HCT116 (cell line): ENCODE data around the gene SETDB1. TPM values are rescaled to one million over a fixed set of nuclear protein-coding genes. Genes with fewer than 3 reads are reported as not detected.

ENCODE experiments used
- ATAC-seq: fragments of 200-7000 bp; cut with Tn5 transposase; 2 replicates; pipeline ENCODE4 v1.9.1; 2020; ENCODE audit warnings: mild to moderate bottlenecking, moderate library complexity
- BruUV-seq: library from RNA; stranded (reverse); fragments of 400-500 nt; replicated peaks from 2 replicates; lab custom pipeline; 2021; lab: Mats Ljungman, UMichigan
- CTCF ChIA-PET: fragments of 300-600 bp; sonication (Branson Sonifier 250); formaldehyde crosslinking; loops from one replicate; lab custom pipeline; 2021; ENCODE audit warnings: antibody characterized with exemption; lab: Charles Lee
- POLR2A ChIA-PET: fragments of 300-600, 350-600 bp; sonication (Branson Sonifier 250); formaldehyde crosslinking; loops from one replicate; lab custom pipeline; 2021; ENCODE audit warnings: antibody characterized with exemption; lab: Charles Lee
- RAD21 ChIA-PET, 2 experiments: fragments of 300-600 bp; sonication (Branson Sonifier 250); formaldehyde crosslinking; loops; one replicate each; lab custom pipeline; 2023; ENCODE audit warnings: low total read pairs in 2 of 2; ENCODE audit not compliant: uncharacterized antibody in 2 of 2, unreplicated experiment in 2 of 2, low non-redundant PET in 1 of 2; lab: Charles Lee
- DNase-seq: peaks from one replicate; pipeline ENCODE4 v3.0.0-alpha.2; 2010; ENCODE audit warnings: low read depth, low spot score
- H2AFZ ChIP-seq: fragments of 200-600 bp; shearing (Covaris generic), sonication (generic); 2 replicates; pipeline ENCODE4 v1.6.1; 2017; ENCODE audit warnings: low read depth, mixed run types, mixed read lengths, antibody characterized with exemption, low read length; ENCODE audit not compliant: poor library complexity, severe bottlenecking
- H3K27ac ChIP-seq: 2 replicates; pipeline ENCODE4 v1.5.1; 2012; ENCODE audit warnings: low read depth, low read length
- H3K27me3 ChIP-seq: fragments of 200-600 bp; sonication (generic); 2 replicates; pipeline ENCODE4 v1.6.1; 2016; ENCODE audit warnings: mixed run types, low read length, mixed read lengths; ENCODE audit not compliant: insufficient read depth
- H3K36me3 ChIP-seq, 2 experiments: fragments of 200-500 bp in 1 of 2; fragments of 200-600 bp in 1 of 2; sonication (Bioruptor generic) in 1 of 2; sonication (generic) in 1 of 2; 2 replicates each; pipeline versions ENCODE4 v1.5.1 to v1.6.1; 2014 to 2016; ENCODE audit warnings: low read length in 2 of 2, inconsistent platforms in 1 of 2, mixed read lengths in 1 of 2, mixed run types in 1 of 2; ENCODE audit not compliant: insufficient read depth in 2 of 2, control insufficient read depth in 1 of 2
- H3K4me1 ChIP-seq, 2 experiments: fragments of 200-600 bp in 1 of 2; sonication (generic) in 1 of 2; 2 replicates each; pipeline versions ENCODE4 v1.5.1 to v1.6.1; 2012 to 2017; ENCODE audit warnings: low read length in 2 of 2, inconsistent platforms in 1 of 2, mild to moderate bottlenecking in 1 of 2, mixed read lengths in 1 of 2, mixed run types in 1 of 2, moderate library complexity in 1 of 2; ENCODE audit not compliant: insufficient read depth in 2 of 2, control insufficient read depth in 1 of 2
- H3K4me2 ChIP-seq: fragments of 200-600 bp; sonication (generic); 2 replicates; pipeline ENCODE4 v1.6.1; 2017; ENCODE audit warnings: mixed run types, low read length, mixed read lengths
- H3K4me3 ChIP-seq, 2 experiments: fragments of 200-600 bp in 1 of 2; sonication (generic) in 1 of 2; replicated peaks in 1 of 2; 2 replicates each; pipeline ENCODE4 v1.5.1; 2011 to 2016; ENCODE audit warnings: low read length in 2 of 2, control low read depth in 1 of 2, low read depth in 1 of 2, mild to moderate bottlenecking in 1 of 2, mixed read lengths in 1 of 2, mixed run types in 1 of 2
- H3K79me2 ChIP-seq: fragments of 200-600 bp; sonication (generic); 2 replicates; pipeline ENCODE4 v1.6.1; 2017; ENCODE audit warnings: mild to moderate bottlenecking, mixed run types, low read length, moderate library complexity, mixed read lengths; ENCODE audit not compliant: insufficient read depth
- H3K9ac ChIP-seq: fragments of 200-600 bp; sonication (generic); 2 replicates; pipeline ENCODE4 v1.6.1; 2016; ENCODE audit warnings: low read length, mixed read lengths
- H3K9me2 ChIP-seq: fragments of 200-600 bp; sonication (generic), shearing (Covaris generic); 2 replicates; pipeline ENCODE4 v1.6.1; 2017; ENCODE audit warnings: mixed run types, mild to moderate bottlenecking, moderate library complexity; ENCODE audit not compliant: insufficient read depth
- H3K9me3 ChIP-seq, 2 experiments: fragments of 200-500 bp in 1 of 2; fragments of 200-600 bp in 1 of 2; sonication (Bioruptor generic) in 1 of 2; sonication (generic) in 1 of 2; 2 replicates each; pipeline ENCODE4 v1.6.1; 2014 to 2017; ENCODE audit warnings: low read length in 2 of 2, mixed read lengths in 2 of 2, inconsistent platforms in 1 of 2, low read depth in 1 of 2, mild to moderate bottlenecking in 1 of 2, mixed run types in 1 of 2, moderate library complexity in 1 of 2; ENCODE audit not compliant: control insufficient read depth in 1 of 2, insufficient read depth in 1 of 2
- H4K20me1 ChIP-seq: fragments of 200-600 bp; sonication (generic), shearing (Covaris generic); 2 replicates; pipeline ENCODE4 v1.6.1; 2017; ENCODE audit warnings: mixed run types, mild to moderate bottlenecking, moderate library complexity; ENCODE audit not compliant: insufficient read depth
- CEBPB ChIP-seq: IDR thresholded peaks from 2 replicates; pipeline ENCODE4 v1.6.1; 2012; ENCODE audit warnings: low read depth
- EGR1 ChIP-seq: IDR thresholded peaks from 2 replicates; pipeline ENCODE4 v1.6.1; 2012; ENCODE audit warnings: low read depth
- EZH2 ChIP-seq: fragments of 200-600 bp; sonication (generic); IDR thresholded peaks from 2 replicates; pipeline ENCODE4 v1.6.1; 2017; ENCODE audit warnings: antibody characterized with exemption, mixed run types
- EZH2phosphoT487 ChIP-seq: fragments of 200-600 bp; IDR thresholded peaks from 2 replicates; pipeline ENCODE4 v1.6.1; 2018; ENCODE audit warnings: antibody characterized with exemption, borderline replicate concordance
- MAX ChIP-seq: IDR thresholded peaks from 2 replicates; pipeline ENCODE4 v1.6.1; 2012
- POLR2A ChIP-seq: IDR thresholded peaks from 2 replicates; pipeline ENCODE4 v1.7.0; 2011; ENCODE audit warnings: borderline replicate concordance; ENCODE audit not compliant: insufficient read depth, insufficient read length; ENCODE audit errors: extremely low read depth
- POLR2AphosphoS5 ChIP-seq: IDR thresholded peaks from 2 replicates; pipeline ENCODE4 v1.6.1; 2011; ENCODE audit warnings: mild to moderate bottlenecking, low read depth, low read length, moderate library complexity
- REST ChIP-seq: IDR thresholded peaks from 2 replicates; pipeline ENCODE4 v1.6.1; 2012; ENCODE audit warnings: low read depth
- SIN3A ChIP-seq: IDR thresholded peaks from 2 replicates; pipeline ENCODE4 v1.6.1; 2012; ENCODE audit warnings: low read depth
- TCF7L2 ChIP-seq: IDR thresholded peaks from 2 replicates; pipeline ENCODE4 v1.7.0; 2011; ENCODE audit warnings: borderline replicate concordance, inconsistent platforms; ENCODE audit not compliant: insufficient read depth, insufficient read length; ENCODE audit errors: extremely low read depth
- YY1 ChIP-seq: IDR thresholded peaks from 2 replicates; pipeline ENCODE4 v1.6.1; 2011; ENCODE audit warnings: low read length, low read depth, moderate library complexity, mild to moderate bottlenecking; ENCODE audit not compliant: insufficient replicate concordance; ENCODE audit errors: extremely low read depth
- ZBTB33 ChIP-seq: IDR thresholded peaks from 2 replicates; pipeline ENCODE4 v1.6.1; 2011; ENCODE audit warnings: mild to moderate bottlenecking, low read length, moderate library complexity; ENCODE audit not compliant: insufficient replicate concordance; ENCODE audit errors: extremely low read depth
- ZFX ChIP-seq: fragments of 450-650 bp; IDR thresholded peaks from 2 replicates; pipeline ENCODE4 v1.6.1; 2017
- ZNF274 ChIP-seq: fragments of 200-500 bp; sonication (Bioruptor generic); IDR thresholded peaks from 2 replicates; pipeline ENCODE4 v1.6.1; 2014; ENCODE audit warnings: mild to moderate bottlenecking, low read depth, low read length, inconsistent platforms
- intact Hi-C: fragments of 100-400 bp; cut with micrococcal nuclease; formaldehyde crosslinking; loops from 2 replicates; pipeline ENCODE4 v1.10.0; 2022
- total RNA-seq: library from RNA; stranded (reverse); gene quantifications from one replicate; pipeline ENCODE4 v1.2.1, GENCODE V29; 2021; ENCODE audit not compliant: unreplicated experiment

SETDB1 gene
- total RNA-seq, 1 experiment from 2014 or later: 54.3 TPM

DNA sequence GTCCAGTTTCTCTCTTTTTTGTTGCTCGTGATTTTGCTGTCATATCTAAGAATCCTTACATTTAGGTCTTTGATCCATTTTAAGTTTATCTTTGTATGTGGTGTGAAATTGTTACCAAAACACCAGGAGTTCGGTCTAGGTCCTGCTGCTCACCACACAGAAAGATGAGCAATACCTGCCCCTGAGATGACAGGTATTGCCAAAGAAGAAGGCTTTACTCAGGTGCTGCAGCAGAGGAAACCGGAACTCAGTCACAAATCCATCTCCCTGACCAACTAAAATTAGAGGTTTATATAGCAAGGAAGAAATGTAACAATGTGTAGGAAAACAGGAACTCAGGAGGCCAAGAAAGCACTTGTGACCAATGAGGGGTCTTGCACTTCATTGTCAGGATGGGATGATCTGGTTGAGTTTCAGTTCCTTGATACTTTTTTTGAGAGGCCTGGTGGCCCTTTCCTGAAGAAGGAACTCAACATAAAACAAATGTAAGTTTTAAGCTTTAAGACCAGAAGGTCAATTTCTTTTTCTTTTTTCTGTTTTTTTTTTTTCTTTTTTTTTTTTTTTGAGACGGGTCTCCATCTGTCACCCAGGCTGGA is 16.5 kb upstream of the SETDB1 start (continued):
- TF ChIP-seq ZBTB33 (no peak), POLR2AphosphoS5 (no peak)

DNA sequence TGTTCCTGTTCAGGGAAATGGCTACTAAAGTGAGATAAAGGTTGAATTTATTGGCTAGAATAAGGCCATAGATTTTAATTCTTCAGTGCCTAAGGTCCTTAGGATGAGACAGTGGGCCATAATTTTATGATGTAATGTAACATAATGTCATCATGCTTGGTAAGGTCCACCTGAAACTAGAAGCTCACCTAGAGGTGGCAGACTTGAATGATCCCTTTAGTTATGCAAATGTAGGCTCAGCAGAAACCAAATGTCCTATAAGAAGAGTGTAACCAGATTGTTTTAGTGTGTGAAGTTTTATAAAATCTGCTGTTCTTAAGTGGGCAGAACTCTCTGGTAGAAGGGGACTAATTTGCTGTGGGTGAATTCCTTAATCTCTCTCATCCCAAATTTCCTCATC is 13.5 kb upstream of the SETDB1 start:
- Histone ChIP-seq H3K9me2 (no peaks in the 10 kb centered on the region), H3K27ac (no peak overlapping the region), H3K9ac (no peak overlapping the region), H3K4me1 (peaks cover 0 to 7% of the 10 kb centered on the region in 2 experiments; a peak in 2 of 4 replicates), H3K9me3 (no peaks in the 10 kb centered on the region), H2AFZ (no peak overlapping the region), H3K4me3 (no peak overlapping the region), H4K20me1 (no peaks in the 10 kb centered on the region), H3K27me3 (no peaks in the 10 kb centered on the region), H3K79me2 (no peaks in the 10 kb centered on the region), H3K36me3 (no peaks in the 10 kb centered on the region), H3K4me2 (no peak overlapping the region)
- DNase-seq: no peak
- ATAC-seq: no peak
- no TSS peak for BruUV-seq
- TF ChIP-seq ZFX (no peak), YY1 (no peak), REST (no peak), CEBPB (no peak), ZNF274 (no peak), POLR2AphosphoS5 (no peak), SIN3A (no peak), TCF7L2 (no peak), EZH2phosphoT487 (no peak), EZH2 (no peak), EGR1 (no peak), MAX (no peak), POLR2A (no peak)
- POLR2A ChIA-PET: no interaction called here
- RAD21 ChIA-PET: no interaction called here
- CTCF ChIA-PET: interaction anchor here (1.0 kb wide), 1 partner anchor 10 kb away, joined by 5 read pairs; no protein-coding TSS in a partner anchor
- intact Hi-C loops: no loop called here
